Bone marrow (tissue), 2 donors: ENCODE measurements around the gene PRAME.
"Not testable (repeated sequence)": the region's sequence is repeated elsewhere in the genome, so short reads cannot be mapped to it uniquely, and the experiment has no call there.

Experiments
- DNase-seq, 2 donors: peaks; one replicate each; lab custom pipeline; 2025; lab: John Stamatoyannopoulos, UW

Gene PRAME

GRCh38 chr22:22520667-22521602, 38.1 kb downstream of the PRAME start:
- no peak for DNase-seq

- DNase-seq: no peak
These were observed 38.9 kb downstream of the PRAME start, which contains the start of gene ZNF280A for GRCh38 chr22:22520020-22520656. TSS of gene ZNF280A (minus strand) at chr22:22520270. CDS start at chr22:22515630, 4,640 bp downstream.

GRCh38 chr22:22519591-22519990, 39.5 kb downstream of the PRAME start:
- no peak for DNase-seq

- no peak for DNase-seq
These were observed 42.1 kb downstream of the PRAME start for GRCh38 chr22:22516992-22517391.

- no peak for DNase-seq
These were observed 43.2 kb downstream of the PRAME start for GRCh38 chr22:22515890-22516289.

GRCh38 chr22:22514431-22514830, 44.6 kb downstream of the PRAME start:
- not testable (repeated sequence) for DNase-seq

GRCh38 chr22:22513619-22514018, 45.4 kb downstream of the PRAME start:
- DNase-seq: no peak

GRCh38 chr22:22512951-22513350, 46.1 kb downstream of the PRAME start:
- no peak for DNase-seq

GRCh38 chr22:22510833-22511232, 48.2 kb downstream of the PRAME start:
- not testable (repeated sequence) for DNase-seq

- DNase-seq: not testable (repeated sequence)
These were observed 49.2 kb downstream of the PRAME start for GRCh38 chr22:22509912-22510311.

GRCh38 chr22:22508274-22509176, 50.5 kb downstream of the PRAME start, which contains the start of gene ZNF280B:
TSS of gene ZNF280B (minus strand) at chr22:22508742. CDS start at chr22:22489398, 19,344 bp downstream.
- peak; percentile 19 to 59 for DNase-seq

- DNase-seq: no peak
These were observed 51.3 kb downstream of the PRAME start for GRCh38 chr22:22507743-22508273.

GRCh38 chr22:22506736-22507135, 52.3 kb downstream of the PRAME start:
- DNase-seq: no peak

- DNase-seq: no peak
These were observed 60.8 kb downstream of the PRAME start for GRCh38 chr22:22498267-22498666.
